Muscle layer of duodenum (tissue), 2 donors: ENCODE measurements around the gene CPNE6.
A peak's percentile ranks its signal among the peaks of the same experiment; 100 is the strongest.

ENCODE experiments used
- H3K27ac ChIP-seq: one replicate; pipeline ENCODE4 v1.7.0; 2013; ENCODE audit warnings: mild to moderate bottlenecking, low read length
- H3K27me3 ChIP-seq: one replicate; pipeline ENCODE4 v1.7.0; 2013; ENCODE audit warnings: low read depth, mild to moderate bottlenecking, control low read depth, low read length
- H3K36me3 ChIP-seq, 2 donors: one replicate each; pipeline ENCODE4 v1.7.0; 2013; ENCODE audit warnings: low read length in 2 of 2, control low read depth in 1 of 2, mild to moderate bottlenecking in 1 of 2; ENCODE audit not compliant: insufficient read depth in 2 of 2, control insufficient read depth in 1 of 2
- H3K4me1 ChIP-seq, 2 donors: one replicate each; pipeline ENCODE4 v1.7.0; 2013; ENCODE audit warnings: low read length in 2 of 2, mild to moderate bottlenecking in 2 of 2, control low read depth in 1 of 2, moderate library complexity in 1 of 2; ENCODE audit not compliant: insufficient read depth in 2 of 2, control insufficient read depth in 1 of 2
- H3K4me3 ChIP-seq, 2 donors: one replicate each; pipeline ENCODE4 v1.7.0; 2013; ENCODE audit warnings: low read length in 2 of 2, low read depth in 1 of 2, mild to moderate bottlenecking in 1 of 2
- H3K9me3 ChIP-seq, 2 donors: one replicate each; pipeline ENCODE4 v1.7.0; 2013; ENCODE audit warnings: low read length in 2 of 2, control low read depth in 1 of 2, mild to moderate bottlenecking in 1 of 2; ENCODE audit not compliant: control insufficient read depth in 1 of 2
- donor health status: healthy.

CPNE6 gene

DNA sequence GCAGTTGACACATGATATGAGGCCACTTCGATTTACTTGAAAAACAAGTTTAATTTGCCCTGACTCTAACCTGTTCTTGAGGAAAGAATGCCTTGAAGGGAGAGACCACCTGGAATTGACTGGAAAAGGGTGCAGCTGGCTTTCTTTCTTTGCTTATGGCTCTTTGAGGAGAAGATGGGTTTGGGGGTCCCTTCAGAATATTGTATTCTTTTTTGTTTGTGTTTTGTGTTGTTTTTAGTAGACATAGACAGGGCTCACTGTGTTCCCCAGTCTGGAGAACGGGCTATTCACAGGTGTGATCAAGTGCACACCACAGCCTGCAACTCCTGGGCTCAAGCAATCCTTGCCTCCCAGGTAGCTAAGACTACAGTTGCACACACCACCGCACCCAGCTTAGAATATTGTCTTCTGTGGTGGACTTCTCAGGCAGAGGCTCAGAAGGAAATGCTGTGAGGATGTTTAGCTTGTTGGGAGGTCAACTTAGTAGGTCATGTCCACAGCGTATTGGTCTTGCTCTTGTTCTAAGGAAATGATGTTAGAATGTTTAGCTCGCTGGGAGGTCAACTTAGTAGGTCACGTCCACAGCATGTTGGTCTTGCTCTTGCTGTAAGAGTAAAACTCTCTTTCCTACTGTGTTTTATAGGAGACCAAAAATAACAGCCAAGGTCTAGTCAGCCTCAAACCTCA lies 44.9 kb downstream of the CPNE6 start:
- Histone ChIP-seq H3K4me1 (peaks cover 15 to 21% of the 10 kb centered on the region in 2 donors), H3K27ac (peak overlapping the region; percentile 100), H3K27me3 (no peaks in the 10 kb centered on the region), H3K4me3 (peak overlapping the region; percentile 87 to 89), H3K36me3 (peaks cover 35 to 47% of the 10 kb centered on the region in 2 donors), H3K9me3 (no peaks in the 10 kb centered on the region)

DNA sequence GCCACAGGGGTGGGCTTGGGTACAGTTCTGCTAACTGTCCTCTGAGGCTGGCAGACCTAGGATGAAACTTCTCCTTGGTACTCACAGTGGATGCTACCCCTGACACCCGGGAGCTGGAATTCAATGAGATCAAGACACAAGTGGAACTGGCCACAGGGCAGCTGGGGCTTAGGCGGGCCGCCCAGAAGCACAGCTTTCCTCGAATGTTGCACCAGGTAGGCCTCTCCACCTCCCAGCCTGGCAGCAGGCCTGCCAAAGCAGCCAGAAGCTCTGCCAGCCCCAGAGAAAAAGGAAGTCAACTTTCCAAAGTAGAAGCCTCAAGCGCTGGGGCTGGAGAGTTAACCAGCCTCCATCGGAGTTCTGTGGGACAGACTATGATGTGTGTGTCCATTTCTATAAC lies 45.8 kb downstream of the CPNE6 start:
- Histone ChIP-seq H3K27ac (no peak overlapping the region), H3K9me3 (no peaks in the 10 kb centered on the region), H3K36me3 (peaks cover 41 to 56% of the 10 kb centered on the region in 2 donors), H3K4me3 (no peak overlapping the region), H3K27me3 (no peaks in the 10 kb centered on the region), H3K4me1 (peaks cover 15 to 21% of the 10 kb centered on the region in 2 donors)

DNA sequence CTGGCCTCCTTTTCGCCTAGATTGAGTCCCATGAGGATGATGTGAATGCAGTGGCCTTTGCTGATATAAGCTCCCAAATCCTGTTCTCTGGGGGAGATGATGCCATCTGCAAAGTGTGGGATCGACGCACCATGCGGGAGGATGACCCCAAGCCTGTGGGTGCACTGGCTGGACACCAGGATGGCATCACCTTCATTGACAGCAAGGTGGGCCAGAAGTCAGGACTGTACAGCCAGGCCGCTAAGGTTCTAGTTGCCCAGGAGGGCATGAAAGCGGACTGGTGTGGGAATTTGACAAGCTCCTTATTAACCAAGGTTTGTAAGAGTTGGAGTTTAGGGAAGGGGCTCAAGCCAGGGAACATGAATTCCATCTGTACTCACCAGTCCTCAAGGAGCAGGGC lies 48.3 kb downstream of the CPNE6 start:
- H3K4me1 ChIP-seq, result peaks cover 11 to 14% of the 10 kb centered on the region in 2 donors
- H3K27me3 ChIP-seq, result no peaks in the 10 kb centered on the region
- H3K9me3 ChIP-seq, result no peaks in the 10 kb centered on the region
- no peak overlapping the region for H3K27ac ChIP-seq
- no peak overlapping the region for H3K4me3 ChIP-seq
- H3K36me3 ChIP-seq, result peaks cover 58 to 69% of the 10 kb centered on the region in 2 donors

DNA sequence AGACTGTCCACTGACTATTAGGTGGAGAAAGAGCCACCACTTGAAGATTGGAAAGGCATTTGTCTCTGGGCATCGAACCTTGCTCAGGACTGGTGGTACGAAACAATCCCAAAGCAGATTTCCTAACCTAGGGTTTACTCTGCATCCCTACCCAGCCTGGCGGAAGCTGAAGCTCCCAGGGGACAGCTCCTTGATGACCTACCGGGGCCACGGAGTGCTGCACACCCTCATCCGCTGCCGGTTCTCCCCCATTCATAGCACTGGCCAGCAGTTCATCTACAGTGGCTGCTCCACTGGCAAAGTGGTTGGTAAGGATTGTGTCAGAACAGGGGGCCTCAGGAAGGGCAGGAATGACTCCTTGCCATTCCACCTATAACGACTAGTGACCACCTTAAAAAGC lies 49.8 kb downstream of the CPNE6 start:
- H3K27me3 ChIP-seq, result no peaks in the 10 kb centered on the region
- no peak overlapping the region for H3K27ac ChIP-seq
- peaks cover 58 to 67% of the 10 kb centered on the region in 2 donors for H3K36me3 ChIP-seq
- H3K4me1 ChIP-seq, result peaks cover 4% of the 10 kb centered on the region in 2 donors
- no peaks in the 10 kb centered on the region for H3K9me3 ChIP-seq
- no peak overlapping the region for H3K4me3 ChIP-seq

DNA sequence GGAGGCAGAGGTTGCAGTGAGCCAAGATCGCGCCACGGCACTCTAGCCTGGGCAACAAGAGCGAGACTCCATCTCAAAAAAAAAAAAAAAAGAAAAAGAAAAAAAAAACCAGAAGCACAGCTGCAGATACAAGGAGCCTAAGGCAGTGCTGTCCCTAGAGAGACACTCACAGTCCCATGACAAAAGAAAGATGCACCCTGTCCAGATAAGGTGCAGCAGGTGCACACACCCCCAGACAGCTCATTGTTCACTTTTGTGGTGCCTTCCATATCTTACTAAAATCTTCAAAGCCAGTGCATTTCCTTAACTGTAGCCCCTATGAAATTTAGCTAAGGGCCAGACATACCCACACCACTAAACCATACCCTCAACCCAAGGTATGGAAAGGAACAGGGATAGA lies 51.1 kb downstream of the CPNE6 start:
- peaks cover 54 to 63% of the 10 kb centered on the region in 2 donors for H3K36me3 ChIP-seq
- no peaks in the 10 kb centered on the region for H3K9me3 ChIP-seq
- no peak overlapping the region for H3K27ac ChIP-seq
- no peak overlapping the region for H3K4me3 ChIP-seq
- H3K4me1 ChIP-seq, result no peaks in the 10 kb centered on the region
- H3K27me3 ChIP-seq, result no peaks in the 10 kb centered on the region

DNA sequence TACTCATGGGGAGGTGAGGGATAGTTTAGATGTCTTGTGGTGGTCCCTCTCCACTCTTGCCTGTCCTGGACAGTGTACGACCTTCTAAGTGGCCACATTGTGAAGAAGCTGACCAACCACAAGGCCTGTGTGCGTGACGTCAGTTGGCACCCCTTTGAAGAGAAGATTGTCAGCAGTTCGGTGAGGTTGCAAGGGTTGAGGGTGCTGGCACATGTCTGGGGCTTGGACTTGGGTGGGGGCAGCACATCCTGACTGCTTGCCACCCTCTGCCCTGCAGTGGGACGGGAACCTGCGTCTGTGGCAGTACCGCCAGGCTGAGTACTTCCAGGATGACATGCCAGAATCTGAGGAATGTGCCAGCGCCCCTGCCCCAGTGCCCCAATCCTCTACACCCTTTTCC lies 51.5 kb downstream of the CPNE6 start:
- H3K27me3 ChIP-seq, result no peaks in the 10 kb centered on the region
- peaks cover 51 to 59% of the 10 kb centered on the region in 2 donors for H3K36me3 ChIP-seq
- no peaks in the 10 kb centered on the region for H3K4me1 ChIP-seq
- H3K27ac ChIP-seq, result no peak overlapping the region
- H3K4me3 ChIP-seq, result no peak overlapping the region
- no peaks in the 10 kb centered on the region for H3K9me3 ChIP-seq

DNA sequence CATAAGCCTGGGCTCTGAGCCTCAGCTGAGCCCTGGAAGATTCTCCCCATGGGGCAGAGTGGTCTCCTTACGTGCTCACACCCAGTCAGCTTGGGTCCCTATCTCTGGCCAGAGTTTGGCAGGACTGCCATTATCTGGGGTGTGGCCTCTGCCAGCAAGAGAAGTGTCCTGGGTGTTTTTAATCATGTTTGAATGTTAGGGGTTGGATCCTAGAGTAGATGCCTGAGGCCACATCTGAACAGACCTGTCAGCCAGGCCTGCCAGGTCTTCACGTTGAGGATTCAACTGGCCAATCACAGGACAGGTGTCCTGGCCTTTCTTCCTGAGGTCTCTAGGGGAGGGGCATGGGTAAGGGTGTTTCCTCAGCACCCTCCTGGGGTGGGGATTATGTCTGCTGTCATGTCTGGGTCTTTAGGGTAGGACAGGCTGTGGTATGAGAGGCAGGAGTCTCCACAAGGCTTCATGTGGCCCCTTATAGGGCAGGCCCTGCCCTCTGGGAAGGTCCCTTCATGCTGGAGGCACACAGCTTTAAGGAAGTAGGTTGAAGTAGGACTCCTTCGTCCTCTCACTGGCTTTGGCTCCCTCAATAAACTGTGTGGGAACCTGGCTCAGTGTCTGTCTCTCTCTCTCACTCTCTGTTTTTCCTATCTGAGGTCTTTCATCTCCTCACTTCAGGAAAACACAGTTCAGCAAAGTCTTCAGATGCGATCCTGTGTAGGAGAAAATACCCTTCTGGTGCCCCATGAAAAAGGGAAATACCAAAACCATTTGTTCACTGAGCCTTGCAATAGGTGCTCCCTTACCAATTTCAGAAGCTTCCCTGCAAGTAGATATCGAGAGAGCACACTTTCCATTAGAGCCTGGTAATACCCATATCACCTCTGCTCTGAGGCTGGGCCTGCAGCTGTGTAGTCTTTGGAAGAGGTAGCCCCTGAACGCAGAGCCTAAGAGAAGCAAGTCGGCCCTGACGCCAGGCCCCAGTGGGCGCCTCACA lies 52.4 kb downstream of the CPNE6 start:
- no peak overlapping the region for H3K27ac ChIP-seq
- peaks cover 42 to 50% of the 10 kb centered on the region in 2 donors for H3K36me3 ChIP-seq
- H3K4me3 ChIP-seq, result no peak overlapping the region
- no peaks in the 10 kb centered on the region for H3K9me3 ChIP-seq
- H3K4me1 ChIP-seq, result no peaks in the 10 kb centered on the region
- no peaks in the 10 kb centered on the region for H3K27me3 ChIP-seq

DNA sequence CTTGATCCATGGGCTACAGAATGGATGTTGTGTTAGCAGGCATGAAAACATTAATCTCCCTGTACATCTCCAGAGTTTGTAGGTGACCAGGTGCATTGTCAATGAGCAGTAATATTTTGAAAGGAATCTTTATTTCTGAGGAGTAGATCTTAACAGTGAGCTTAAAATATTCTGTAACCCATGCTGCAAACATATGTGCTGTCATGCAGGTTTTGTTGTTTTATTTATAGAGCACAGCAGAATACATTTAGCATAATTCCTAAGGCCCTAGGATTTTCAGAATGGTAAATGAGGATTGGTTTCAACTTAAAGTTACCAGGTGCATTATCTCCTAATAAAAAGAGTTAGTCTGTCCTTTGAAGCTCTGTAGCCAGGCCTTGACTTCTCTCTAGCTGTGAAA lies 55.6 kb downstream of the CPNE6 start:
- Histone ChIP-seq H3K4me1 (peaks cover 0 to 3% of the 10 kb centered on the region in 2 donors), H3K36me3 (peaks cover 17 to 25% of the 10 kb centered on the region in 2 donors), H3K27ac (no peak overlapping the region)

DNA sequence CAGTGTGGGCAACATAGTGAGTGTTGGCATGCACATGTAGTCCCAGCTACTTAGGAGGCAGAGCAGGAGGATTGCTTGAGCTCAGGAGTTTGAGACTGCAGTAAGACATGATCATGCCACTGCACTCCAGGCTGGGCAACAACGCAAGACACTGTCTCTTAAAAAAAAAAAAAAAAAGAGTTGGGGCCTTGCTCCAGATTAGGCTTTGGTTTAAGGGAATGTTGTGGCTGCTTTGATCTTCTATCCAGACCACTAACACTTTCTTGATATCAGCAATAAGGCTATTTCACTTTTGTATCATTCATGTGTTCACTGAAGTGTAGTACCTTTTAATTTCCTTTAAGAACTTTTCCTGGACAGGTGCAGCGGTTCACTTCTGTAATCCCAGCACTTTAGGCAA lies 56.3 kb downstream of the CPNE6 start:
- H3K27me3 ChIP-seq, result no peaks in the 10 kb centered on the region
- H3K9me3 ChIP-seq, result no peaks in the 10 kb centered on the region
- H3K4me1 ChIP-seq, result peaks cover 0 to 3% of the 10 kb centered on the region in 2 donors
- H3K4me3 ChIP-seq, result no peak overlapping the region
- H3K36me3 ChIP-seq, result peaks cover 14 to 19% of the 10 kb centered on the region in 2 donors
- H3K27ac ChIP-seq, result no peak overlapping the region

More for the DNA sequence above, 55.6 kb downstream of the CPNE6 start:
- Histone ChIP-seq H3K9me3 (no peaks in the 10 kb centered on the region), H3K4me3 (no peak overlapping the region), H3K27me3 (no peaks in the 10 kb centered on the region)
